Prostate gland (tissue), 1 donor: ENCODE measurements around the gene FCMR.

ENCODE experiments used
- POLR2A ChIP-seq: fragments of 450-650 bp; IDR thresholded peaks from one replicate; pipeline ENCODE4 v1.6.1; 2016; ENCODE audit warnings: antibody characterized with exemption, mild to moderate bottlenecking
- POLR2AphosphoS5 ChIP-seq: sonication (generic); formaldehyde crosslinking; IDR thresholded peaks from one replicate; pipeline ENCODE4 v1.6.1; 2017; ENCODE audit warnings: antibody characterized with exemption

DNA sequence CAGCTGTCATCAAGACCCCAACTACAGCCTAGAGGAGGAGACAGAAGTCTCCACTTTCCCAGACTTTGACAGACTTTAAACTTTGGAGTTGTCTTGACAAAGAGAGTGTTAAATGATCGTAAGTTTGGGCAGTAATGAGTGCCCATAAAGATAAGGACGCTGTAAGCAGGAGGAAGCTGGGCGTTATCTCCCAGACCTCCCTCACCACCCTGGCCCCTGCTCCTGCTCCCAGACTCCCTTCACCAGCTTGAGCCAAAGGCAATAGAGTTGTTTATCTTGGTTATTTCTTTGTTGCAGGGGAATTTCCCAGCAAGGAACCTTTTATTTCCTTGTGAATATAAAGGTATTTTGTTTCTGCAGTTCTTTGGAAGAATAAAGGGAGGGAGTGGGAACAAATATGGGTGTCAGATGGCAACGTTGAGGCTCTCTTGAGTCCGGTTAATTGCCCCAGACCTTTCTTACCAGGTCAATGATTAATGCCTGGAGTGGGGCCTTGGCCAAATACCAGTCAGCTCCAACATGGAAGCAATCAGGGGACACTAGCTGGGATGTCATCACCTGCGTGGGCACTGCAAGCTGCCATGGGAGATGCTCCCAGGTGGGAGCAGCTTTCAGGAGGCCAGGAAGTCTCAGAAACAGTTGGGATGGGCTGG, 20.2 kb upstream of the FCMR start:
- TF ChIP-seq POLR2AphosphoS5 = no peak
- no peak for TF ChIP-seq POLR2A
